GM12874 (cell line): Measurements from ENCODE around the gene TAS1R3.

Experiments
- TF ChIP-seq, protein P1 (sequence below): IDR thresholded peaks from 2 replicates; pipeline ENCODE4 v1.5.1; 2011; ENCODE audit warnings: low read depth, mild to moderate bottlenecking, control low read depth, low read length, moderate library complexity; ENCODE audit not compliant: insufficient read depth

TAS1R3 gene

DNA sequence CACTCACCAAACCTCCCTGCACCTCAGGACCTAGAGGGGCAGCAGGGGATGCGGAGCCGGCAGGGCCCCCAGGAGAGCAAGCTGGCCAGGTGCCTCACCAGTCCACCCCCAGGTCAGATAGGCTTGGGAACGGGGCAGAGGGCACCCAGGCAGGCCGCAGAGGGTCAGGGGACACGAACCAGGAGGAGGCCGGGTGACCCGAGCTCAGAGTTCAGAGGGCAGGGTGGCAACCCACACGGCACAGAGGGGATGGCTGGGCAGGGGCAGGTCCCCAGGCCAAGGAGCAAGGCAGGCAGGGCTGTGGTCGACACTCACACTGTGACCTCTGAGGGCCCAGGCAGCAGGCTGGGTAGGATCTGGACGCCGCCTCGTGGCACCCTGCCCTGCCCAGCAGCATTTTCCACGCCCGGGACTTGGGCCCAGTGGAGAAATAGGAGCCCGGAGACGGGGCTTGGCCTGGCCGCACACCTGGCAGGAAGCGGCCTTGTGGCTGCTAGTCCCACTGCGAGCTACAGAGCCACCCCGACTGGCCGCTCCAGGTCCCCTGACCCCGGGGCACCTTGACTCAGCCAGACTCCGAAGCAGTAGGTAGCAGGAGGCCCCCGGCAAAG, 12.8 kb downstream of the TAS1R3 start:
- TF ChIP-seq, protein P1, sequence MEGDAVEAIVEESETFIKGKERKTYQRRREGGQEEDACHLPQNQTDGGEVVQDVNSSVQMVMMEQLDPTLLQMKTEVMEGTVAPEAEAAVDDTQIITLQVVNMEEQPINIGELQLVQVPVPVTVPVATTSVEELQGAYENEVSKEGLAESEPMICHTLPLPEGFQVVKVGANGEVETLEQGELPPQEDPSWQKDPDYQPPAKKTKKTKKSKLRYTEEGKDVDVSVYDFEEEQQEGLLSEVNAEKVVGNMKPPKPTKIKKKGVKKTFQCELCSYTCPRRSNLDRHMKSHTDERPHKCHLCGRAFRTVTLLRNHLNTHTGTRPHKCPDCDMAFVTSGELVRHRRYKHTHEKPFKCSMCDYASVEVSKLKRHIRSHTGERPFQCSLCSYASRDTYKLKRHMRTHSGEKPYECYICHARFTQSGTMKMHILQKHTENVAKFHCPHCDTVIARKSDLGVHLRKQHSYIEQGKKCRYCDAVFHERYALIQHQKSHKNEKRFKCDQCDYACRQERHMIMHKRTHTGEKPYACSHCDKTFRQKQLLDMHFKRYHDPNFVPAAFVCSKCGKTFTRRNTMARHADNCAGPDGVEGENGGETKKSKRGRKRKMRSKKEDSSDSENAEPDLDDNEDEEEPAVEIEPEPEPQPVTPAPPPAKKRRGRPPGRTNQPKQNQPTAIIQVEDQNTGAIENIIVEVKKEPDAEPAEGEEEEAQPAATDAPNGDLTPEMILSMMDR, result no peak

DNA sequence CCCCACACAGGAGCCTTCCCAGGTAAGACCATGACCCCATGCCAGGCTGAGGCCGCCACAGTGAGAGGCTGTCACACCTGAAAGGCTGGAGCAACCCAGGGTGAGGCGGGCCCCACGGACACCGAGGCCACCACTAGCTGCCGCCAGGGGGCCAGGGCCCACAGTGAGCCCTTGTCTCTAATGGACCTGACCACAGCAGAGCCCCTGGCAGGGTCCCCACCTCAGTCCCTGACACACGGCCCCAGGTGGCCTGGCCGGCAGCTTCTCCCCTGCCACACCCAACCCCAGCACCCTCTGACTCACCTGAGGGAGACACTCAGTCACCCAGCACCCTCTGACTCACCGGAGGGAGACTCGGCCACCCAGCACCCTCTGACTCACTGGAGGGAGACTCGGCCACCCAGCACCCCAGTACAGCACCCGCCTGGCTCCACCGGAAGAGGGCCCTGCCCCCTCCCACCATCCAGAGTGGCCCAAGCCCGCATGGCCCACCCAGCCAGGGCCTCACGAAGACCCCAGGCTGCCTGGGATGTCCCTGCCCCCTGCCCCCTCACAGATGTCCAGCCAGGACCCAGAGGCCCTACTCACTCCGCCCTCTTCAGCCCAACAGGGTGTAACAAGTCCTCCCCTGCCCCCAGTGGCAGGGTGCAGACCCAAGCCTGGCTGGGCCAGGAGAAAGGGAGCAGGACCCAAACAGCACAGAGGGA, 13.7 kb downstream of the TAS1R3 start:
- TF ChIP-seq, protein P1, result no peak; the same call in 1 of the 2 replicates

DNA sequence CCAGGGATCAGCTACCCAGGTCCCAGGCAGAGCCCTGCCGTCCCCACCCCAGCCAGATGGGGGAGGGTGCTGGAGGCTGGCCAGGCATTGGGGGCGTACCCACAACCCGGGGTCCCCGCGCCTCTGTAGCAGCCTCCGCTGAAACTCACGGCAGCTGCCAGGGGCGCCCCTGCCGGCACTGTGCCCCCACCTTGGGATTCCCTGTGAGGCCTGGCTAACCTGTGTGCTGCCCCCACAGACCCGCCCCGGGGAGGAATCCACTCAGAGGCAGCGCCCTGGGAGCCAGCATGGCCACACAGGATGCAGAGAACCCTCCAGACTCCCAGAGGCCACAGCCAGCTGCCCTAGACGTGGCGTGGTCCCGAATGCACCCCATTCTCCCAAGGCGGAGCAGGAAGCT, 14.3 kb downstream of the TAS1R3 start:
- TF ChIP-seq, protein P1, result no peak

DNA sequence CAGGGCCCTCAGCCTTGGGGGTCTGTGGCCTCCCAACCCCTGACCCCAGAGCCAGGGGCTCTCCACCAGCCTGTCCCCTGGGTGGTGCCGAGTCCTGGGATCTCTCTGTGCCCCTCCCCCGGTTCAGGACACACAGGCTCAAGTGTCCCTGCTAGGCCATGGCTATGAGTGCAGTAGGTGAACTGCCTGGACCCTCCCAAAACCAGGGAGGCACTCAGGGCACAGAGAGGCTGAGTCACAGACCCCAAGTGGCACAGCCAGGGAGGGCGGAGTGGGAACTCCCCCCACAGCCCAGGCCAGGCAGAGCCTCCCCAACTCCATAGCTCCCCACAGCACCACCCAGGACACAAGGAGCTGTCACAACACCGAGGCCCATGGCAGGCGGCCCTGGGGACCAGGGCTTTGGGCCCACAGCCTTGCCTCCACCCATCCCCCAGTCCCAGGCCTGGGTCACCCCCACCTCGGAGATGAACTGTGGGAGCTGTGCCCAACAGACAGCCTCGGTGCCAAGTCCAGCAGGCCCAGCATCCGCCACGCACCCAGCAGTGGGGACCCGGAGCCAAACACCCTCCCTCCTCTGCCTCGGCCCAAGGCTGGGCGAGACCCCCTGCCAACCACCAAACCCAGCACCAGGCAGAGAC, 14.9 kb downstream of the TAS1R3 start:
- TF ChIP-seq, protein P1, result no peak

DNA sequence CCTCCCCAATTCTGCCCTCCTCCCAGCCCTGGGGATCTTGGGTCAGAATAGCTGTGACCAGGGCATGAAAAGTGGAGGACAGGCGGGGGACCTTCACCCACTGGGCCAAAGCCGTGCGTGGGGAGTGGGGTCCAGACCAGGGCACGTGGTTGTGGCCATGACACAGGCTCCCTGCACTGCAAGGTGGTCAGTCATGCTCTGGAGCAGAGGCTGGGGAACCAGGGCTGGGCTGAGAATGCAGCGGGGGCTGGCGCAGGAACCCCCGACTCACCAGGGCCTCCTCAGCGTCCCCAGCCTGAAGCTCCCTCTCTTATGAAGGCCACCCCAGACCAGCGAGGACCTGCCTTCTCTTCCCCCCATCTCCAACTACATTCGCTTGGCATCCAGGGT, 15.4 kb downstream of the TAS1R3 start:
- TF ChIP-seq, protein P1, result no peak

DNA sequence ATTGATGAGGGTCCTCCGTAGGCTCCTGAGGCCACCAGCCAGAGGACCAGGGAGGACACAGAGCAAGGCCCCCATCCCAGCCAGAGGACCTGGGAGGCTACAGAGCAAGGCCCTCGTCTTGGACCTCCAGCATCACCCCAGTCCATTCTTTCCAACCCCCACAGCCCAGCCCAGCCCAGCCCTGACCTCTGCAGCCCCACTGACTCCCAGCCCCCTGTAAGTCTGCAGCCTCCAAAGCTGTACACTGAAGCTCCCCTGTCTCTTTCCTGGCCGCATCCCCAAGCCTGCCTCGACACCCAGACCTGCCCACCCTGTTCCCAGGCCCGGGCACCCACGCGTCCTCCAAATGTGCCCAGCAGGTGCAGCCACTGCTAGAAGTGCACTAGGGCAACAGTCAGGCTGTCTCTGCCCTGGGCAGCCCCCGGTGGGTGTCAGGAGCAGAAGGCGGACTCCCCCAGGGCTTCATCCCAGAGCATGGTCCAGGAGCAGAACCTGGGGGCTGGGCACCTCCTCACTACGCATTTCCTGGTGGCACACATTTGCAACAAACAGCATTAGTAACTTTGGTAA, 16.0 kb downstream of the TAS1R3 start:
- TF ChIP-seq, protein P1, result no peak

DNA sequence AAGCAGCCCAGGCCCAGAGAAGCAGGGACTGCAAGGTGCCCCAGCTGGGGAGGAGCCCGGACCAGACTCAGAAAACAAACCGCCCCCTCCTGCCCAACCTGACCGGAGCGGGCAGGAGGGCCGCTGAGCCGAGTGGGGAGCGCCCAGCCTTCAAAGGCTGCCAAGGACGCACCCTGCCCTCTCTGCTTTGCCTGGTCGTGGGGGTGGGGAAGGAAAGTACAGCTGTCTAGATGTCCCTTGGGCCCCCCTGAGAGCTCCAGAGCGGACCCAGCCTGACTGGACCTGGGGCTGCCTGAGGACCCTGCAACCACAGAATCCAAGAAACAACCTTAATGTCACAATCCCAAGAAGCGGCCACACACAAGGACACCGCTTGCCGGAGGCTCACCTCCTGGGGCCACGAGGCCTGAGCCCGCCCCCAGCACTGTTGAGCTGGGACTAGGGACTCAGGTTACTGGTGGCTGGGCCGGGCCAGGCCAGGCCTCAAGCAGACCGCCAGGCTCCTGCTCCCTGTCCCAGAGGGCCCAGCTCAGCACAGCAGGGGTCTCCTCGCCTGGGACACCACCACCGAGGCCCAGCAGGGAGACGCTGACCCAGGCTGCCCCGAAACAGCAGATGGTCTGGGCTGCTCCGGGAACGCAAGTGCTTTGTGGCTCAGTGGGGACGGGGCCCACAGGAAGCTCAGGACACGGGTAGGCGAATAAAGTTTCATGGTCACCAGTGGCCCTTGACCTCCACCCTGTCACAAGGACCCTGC, 16.8 kb downstream of the TAS1R3 start:
- TF ChIP-seq, protein P1, result no peak
